ENCODE results near the gene C12orf75.
"Not testable (repeated sequence)": the region's sequence is repeated elsewhere in the genome, so short reads cannot be mapped to it uniquely, and the experiment has no call there.

The C12orf75 gene

GRCh38 chr12:105336411-105336810 lies 5.9 kb downstream of the C12orf75 start:
- no peak for DNase-seq

GRCh38 chr12:105337391-105337790 lies 6.9 kb downstream of the C12orf75 start:
- DNase-seq: no peak

- no peak for DNase-seq
Measured at GRCh38 chr12:105338966-105339365, 8.5 kb downstream of the C12orf75 start.

GRCh38 chr12:105341010-105341409 lies 10.5 kb downstream of the C12orf75 start:
- no peak for DNase-seq

- not testable (repeated sequence) for DNase-seq
Measured at GRCh38 chr12:105341620-105342019, 11.1 kb downstream of the C12orf75 start.

- DNase-seq: peak; percentile 65
Measured at GRCh38 chr12:105342464-105342863, 12.0 kb downstream of the C12orf75 start.

- DNase-seq: peak; percentile 91
Measured at GRCh38 chr12:105343836-105344235, 13.3 kb downstream of the C12orf75 start.

GRCh38 chr12:105347499-105347898 lies 17.0 kb downstream of the C12orf75 start:
- no peak for DNase-seq

- DNase-seq: no peak
Measured at GRCh38 chr12:105348142-105348541, 17.7 kb downstream of the C12orf75 start.

GRCh38 chr12:105348561-105348960 lies 18.1 kb downstream of the C12orf75 start:
- no peak for DNase-seq

- no peak for DNase-seq
Measured at GRCh38 chr12:105349138-105349537, 18.6 kb downstream of the C12orf75 start.

- DNase-seq: no peak
Measured at GRCh38 chr12:105351523-105351922, 21.0 kb downstream of the C12orf75 start.

GRCh38 chr12:105352052-105352451 lies 21.6 kb downstream of the C12orf75 start:
- no peak for DNase-seq

- peak; percentile 46 for DNase-seq
Measured at GRCh38 chr12:105352940-105353635, 22.6 kb downstream of the C12orf75 start.

GRCh38 chr12:105355752-105356151 lies 25.3 kb downstream of the C12orf75 start:
- DNase-seq: no peak

GRCh38 chr12:105357162-105357691 lies 26.7 kb downstream of the C12orf75 start:
- no peak for DNase-seq

- no peak for DNase-seq
Measured at GRCh38 chr12:105358789-105359188, 28.3 kb downstream of the C12orf75 start.

GRCh38 chr12:105359856-105360255 lies 29.4 kb downstream of the C12orf75 start:
- no peak for DNase-seq

GRCh38 chr12:105363890-105364289 lies 33.4 kb downstream of the C12orf75 start:
- no peak for DNase-seq

GRCh38 chr12:105365231-105365630 lies 34.7 kb downstream of the C12orf75 start:
- DNase-seq: peak; percentile 2

GRCh38 chr12:105368047-105368646 lies 37.7 kb downstream of the C12orf75 start:
- DNase-seq: no peak

- no peak for DNase-seq
Measured at GRCh38 chr12:105369014-105369413, 38.5 kb downstream of the C12orf75 start.

GRCh38 chr12:105374303-105374702 lies 43.8 kb downstream of the C12orf75 start:
- no peak for DNase-seq

GRCh38 chr12:105377077-105377476 lies 46.6 kb downstream of the C12orf75 start:
- no peak for DNase-seq
